Gastrocnemius medialis (tissue), 4 donors: ENCODE results near the gene DCDC2C.

Experiments
- POLR2A ChIP-seq, 2 donors: fragments of 450-650 bp; IDR thresholded peaks; one replicate each; pipeline ENCODE4 v1.6.1; 2017; ENCODE audit warnings: antibody characterized with exemption in 2 of 2, mild to moderate bottlenecking in 2 of 2, moderate library complexity in 2 of 2
- TF ChIP-seq, protein P1 (sequence below), 5 experiments: fragments of 450-650 bp in 3 of 5; fragments of 200-600 bp in 2 of 5; sonication (generic) in 2 of 5; IDR thresholded peaks in 4 of 5; conservative IDR thresholded peaks in 1 of 5; 1 replicate in 4 of 5; 2 replicates in 1 of 5; pipeline ENCODE4 v1.5.1; 2016 to 2019; ENCODE audit warnings: antibody characterized with exemption in 5 of 5, mild to moderate bottlenecking in 3 of 5, moderate library complexity in 3 of 5

DNA sequence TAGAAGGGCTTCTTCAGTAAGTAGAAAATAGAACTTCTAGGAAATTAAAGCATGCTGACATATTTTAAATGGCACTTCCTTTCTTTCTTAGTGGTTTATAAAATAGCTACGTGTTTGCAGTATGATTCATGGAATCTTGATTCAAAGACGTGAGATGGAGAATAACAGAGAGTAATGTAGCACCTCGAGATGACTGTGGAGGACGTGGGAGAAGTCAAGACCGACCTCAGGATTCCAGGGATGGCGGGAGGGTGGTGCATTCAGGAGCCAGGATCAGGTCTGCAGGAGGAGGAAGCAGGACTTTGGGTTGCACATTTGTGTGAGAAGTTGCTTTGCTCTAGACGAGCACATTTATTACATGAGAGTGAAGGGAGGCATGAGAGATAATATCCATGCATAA, 56.0 kb downstream of the DCDC2C start:
- TF ChIP-seq, protein P1, sequence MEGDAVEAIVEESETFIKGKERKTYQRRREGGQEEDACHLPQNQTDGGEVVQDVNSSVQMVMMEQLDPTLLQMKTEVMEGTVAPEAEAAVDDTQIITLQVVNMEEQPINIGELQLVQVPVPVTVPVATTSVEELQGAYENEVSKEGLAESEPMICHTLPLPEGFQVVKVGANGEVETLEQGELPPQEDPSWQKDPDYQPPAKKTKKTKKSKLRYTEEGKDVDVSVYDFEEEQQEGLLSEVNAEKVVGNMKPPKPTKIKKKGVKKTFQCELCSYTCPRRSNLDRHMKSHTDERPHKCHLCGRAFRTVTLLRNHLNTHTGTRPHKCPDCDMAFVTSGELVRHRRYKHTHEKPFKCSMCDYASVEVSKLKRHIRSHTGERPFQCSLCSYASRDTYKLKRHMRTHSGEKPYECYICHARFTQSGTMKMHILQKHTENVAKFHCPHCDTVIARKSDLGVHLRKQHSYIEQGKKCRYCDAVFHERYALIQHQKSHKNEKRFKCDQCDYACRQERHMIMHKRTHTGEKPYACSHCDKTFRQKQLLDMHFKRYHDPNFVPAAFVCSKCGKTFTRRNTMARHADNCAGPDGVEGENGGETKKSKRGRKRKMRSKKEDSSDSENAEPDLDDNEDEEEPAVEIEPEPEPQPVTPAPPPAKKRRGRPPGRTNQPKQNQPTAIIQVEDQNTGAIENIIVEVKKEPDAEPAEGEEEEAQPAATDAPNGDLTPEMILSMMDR (IDR thresholded peaks at IDR 0.05 in 4 of 5, conservative IDR thresholded peaks at IDR 0.05 in 1 of 5), result no peak
- no peak for TF ChIP-seq POLR2A (IDR thresholded peaks at IDR 0.05)
